Uterus (tissue), 2 donors: ENCODE measurements around the gene GBA2.
A peak's percentile ranks its signal among the peaks of the same experiment; 100 is the strongest.

Source experiments
- CTCF ChIP-seq, 4 experiments: fragments of 200-600 bp in 2 of 4; fragments of 450-650 bp in 2 of 4; sonication (generic) in 2 of 4; IDR thresholded peaks; one replicate each; pipeline ENCODE4 v1.5.1; 2016 to 2019; ENCODE audit warnings: antibody characterized with exemption in 4 of 4, mild to moderate bottlenecking in 2 of 4, moderate library complexity in 1 of 4
- POLR2A ChIP-seq, 2 donors: fragments of 450-650 bp; IDR thresholded peaks; one replicate each; pipeline ENCODE4 v1.6.1; 2016; ENCODE audit warnings: antibody characterized with exemption in 2 of 2, mild to moderate bottlenecking in 1 of 2, moderate library complexity in 1 of 2

GRCh38 chr9:35729700-35730485 is 19.1 kb downstream of the GBA2 start:
- TF ChIP-seq POLR2A (IDR thresholded peaks at IDR 0.05) (peak in 1 of 2 donors; percentile 36), CTCF (IDR thresholded peaks at IDR 0.05) (peak; percentile 23 to 65 (median 52))
